ENCODE measurements around the gene TAF12. TPM values are rescaled to one million over a fixed set of nuclear protein-coding genes. Genes with fewer than 3 reads are reported as not detected.

Gene TAF12
- total and polyA plus RNA-seq, 4 donors, result 9.5 to 14.5 (median 11.9) TPM

DNA sequence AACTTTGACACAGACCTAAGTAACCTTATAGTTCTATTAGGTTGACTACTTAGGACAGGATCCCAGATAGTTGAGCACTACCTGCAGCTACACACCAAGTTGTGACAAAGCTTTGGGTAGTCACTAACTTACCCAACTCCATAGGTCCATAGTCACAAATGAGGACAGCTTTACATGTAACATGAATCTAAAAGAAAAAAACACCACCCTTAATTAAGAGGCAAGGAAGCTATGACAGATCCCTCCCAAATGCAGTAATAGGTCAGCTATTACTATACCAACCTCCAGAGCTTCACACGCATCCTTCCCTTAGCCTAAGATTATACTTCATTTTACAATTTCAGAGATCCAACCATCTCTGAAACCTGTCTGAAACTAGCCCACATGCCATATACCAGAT is 63.5 kb downstream of the TAF12 start (continued):
- TF ChIP-seq, protein P1, sequence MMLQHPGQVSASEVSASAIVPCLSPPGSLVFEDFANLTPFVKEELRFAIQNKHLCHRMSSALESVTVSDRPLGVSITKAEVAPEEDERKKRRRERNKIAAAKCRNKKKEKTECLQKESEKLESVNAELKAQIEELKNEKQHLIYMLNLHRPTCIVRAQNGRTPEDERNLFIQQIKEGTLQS (IDR thresholded peaks at IDR 0.05), result no peak
- no peak for TF ChIP-seq FOXA2 (IDR thresholded peaks at IDR 0.05)

DNA sequence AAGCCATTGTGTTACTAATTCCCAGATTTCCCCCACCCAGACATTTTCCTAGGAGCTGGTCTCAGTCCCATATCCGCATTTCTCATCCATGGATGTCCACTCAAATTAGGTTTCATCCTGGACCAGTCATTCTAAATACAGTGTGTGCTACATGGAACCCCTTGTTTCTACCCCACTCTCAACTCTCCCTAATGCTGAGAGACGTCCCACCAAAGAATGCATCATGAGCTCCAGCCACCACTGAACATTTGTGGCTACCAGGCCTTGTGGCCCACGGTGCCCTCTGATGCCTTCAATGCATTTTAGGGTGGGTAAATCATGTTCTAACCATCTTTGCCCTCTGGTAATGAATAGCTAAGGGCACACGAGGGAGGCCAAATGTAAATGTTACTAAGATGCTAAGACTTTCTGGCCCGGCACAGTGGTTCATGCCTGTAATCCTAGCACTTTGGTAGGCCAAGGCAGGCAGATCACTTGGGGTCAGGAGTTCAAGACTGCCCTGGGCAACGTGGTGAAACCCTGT is 64.1 kb downstream of the TAF12 start:
- Histone ChIP-seq H3K9me3 (ENCODE audit: control insufficient read depth in 4 of 4, low read length in 3 of 4) (no peaks in the 10 kb centered on the region), H3K27ac (ENCODE audit: low read depth in 1 of 2, low read length in 2 of 2) (no peak overlapping the region), H3K4me1 (ENCODE audit: control insufficient read depth in 4 of 4, insufficient read depth in 4 of 4, low read length in 3 of 4) (peaks cover 0 to 28% (median 13%) of the 10 kb centered on the region in 4 donors), H3K36me3 (ENCODE audit: control insufficient read depth in 4 of 4, insufficient read depth in 3 of 4, low read depth in 1 of 4, low read length in 3 of 4) (peaks cover 2 to 24% (median 20%) of the 10 kb centered on the region in 4 donors), H3K4me3 (ENCODE audit: low read depth in 1 of 3, low read length in 3 of 3) (no peak overlapping the region), H3K9ac (ENCODE audit: low read depth in 1 of 2, low read length in 2 of 2) (no peak overlapping the region), H3K27me3 (ENCODE audit: control insufficient read depth in 4 of 4, insufficient read depth in 4 of 4, low read length in 3 of 4) (no peaks in the 10 kb centered on the region)
- TF ChIP-seq, protein P2, sequence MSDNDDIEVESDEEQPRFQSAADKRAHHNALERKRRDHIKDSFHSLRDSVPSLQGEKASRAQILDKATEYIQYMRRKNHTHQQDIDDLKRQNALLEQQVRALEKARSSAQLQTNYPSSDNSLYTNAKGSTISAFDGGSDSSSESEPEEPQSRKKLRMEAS (IDR thresholded peaks at IDR 0.05), result no peak
- TF ChIP-seq SP1 (IDR thresholded peaks at IDR 0.05) (no peak), RXRA (IDR thresholded peaks at IDR 0.05) (no peak), TAF1 (conservative IDR thresholded peaks at IDR 0.05) (no peak), FOXA1 (IDR thresholded peaks at IDR 0.05) (no peak), NR2F2 (IDR thresholded peaks at IDR 0.05) (no peak), HNF4G (IDR thresholded peaks at IDR 0.05) (no peak), HNF4A (conservative IDR thresholded peaks at IDR 0.05) (no peak), FOXA2 (IDR thresholded peaks at IDR 0.05) (no peak), EGR1 (IDR thresholded peaks at IDR 0.05; ENCODE audit: low read depth in 2 of 2) (no peak), GABPA (IDR thresholded peaks at IDR 0.05 in 1 of 2, conservative IDR thresholded peaks at IDR 0.05 in 1 of 2) (no peak)
- TF ChIP-seq, protein P3, sequence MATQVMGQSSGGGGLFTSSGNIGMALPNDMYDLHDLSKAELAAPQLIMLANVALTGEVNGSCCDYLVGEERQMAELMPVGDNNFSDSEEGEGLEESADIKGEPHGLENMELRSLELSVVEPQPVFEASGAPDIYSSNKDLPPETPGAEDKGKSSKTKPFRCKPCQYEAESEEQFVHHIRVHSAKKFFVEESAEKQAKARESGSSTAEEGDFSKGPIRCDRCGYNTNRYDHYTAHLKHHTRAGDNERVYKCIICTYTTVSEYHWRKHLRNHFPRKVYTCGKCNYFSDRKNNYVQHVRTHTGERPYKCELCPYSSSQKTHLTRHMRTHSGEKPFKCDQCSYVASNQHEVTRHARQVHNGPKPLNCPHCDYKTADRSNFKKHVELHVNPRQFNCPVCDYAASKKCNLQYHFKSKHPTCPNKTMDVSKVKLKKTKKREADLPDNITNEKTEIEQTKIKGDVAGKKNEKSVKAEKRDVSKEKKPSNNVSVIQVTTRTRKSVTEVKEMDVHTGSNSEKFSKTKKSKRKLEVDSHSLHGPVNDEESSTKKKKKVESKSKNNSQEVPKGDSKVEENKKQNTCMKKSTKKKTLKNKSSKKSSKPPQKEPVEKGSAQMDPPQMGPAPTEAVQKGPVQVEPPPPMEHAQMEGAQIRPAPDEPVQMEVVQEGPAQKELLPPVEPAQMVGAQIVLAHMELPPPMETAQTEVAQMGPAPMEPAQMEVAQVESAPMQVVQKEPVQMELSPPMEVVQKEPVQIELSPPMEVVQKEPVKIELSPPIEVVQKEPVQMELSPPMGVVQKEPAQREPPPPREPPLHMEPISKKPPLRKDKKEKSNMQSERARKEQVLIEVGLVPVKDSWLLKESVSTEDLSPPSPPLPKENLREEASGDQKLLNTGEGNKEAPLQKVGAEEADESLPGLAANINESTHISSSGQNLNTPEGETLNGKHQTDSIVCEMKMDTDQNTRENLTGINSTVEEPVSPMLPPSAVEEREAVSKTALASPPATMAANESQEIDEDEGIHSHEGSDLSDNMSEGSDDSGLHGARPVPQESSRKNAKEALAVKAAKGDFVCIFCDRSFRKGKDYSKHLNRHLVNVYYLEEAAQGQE (IDR thresholded peaks at IDR 0.05), result no peak
- TF ChIP-seq, protein P1 (IDR thresholded peaks at IDR 0.05), result no peak
- DNase-seq (ENCODE audit: low spot score), result no peak
- WGBS, result 87% methylated on average over 6 of the region's 6 CpGs

DNA sequence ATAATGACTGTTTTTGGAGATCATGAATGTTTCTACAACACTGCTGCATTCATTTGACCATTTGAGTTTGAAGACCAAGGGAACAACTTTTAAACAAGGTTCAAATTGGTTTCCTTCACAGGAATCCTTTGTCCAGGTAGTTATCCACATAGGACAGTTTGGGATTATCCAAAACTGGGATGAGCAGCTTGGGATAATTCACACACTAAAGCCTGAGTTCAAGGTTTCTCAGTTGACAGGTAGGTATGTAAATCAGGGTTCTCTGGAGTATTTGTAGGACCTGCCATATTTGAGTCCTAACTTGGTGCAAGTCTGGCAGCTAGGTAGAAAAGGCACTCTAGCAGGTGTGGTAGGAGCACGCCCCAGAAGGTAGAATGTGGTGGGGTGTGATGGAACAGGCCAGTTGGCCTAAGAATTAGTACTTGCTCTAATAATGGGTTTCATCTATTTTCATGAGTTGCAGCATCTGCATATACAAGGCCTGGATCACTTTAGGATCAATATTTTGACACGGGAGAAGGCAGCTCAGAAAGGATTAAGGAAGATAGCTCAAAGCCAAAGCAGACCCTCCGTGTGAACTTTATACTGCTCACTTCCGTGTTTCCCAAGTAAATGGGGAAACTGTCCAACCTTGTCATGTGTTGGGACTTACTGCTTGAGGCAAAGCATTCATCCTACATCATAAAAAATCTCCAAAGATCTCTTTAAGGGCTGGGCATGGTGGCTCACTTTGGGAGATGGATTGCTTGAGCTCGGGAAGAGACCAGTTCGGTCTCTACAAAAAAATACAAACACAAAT is 64.9 kb downstream of the TAF12 start:
- no peaks in the 10 kb centered on the region for H3K27me3 ChIP-seq (ENCODE audit: control insufficient read depth in 4 of 4, insufficient read depth in 4 of 4, low read length in 3 of 4)
- peaks cover 2 to 24% (median 20%) of the 10 kb centered on the region in 4 donors for H3K36me3 ChIP-seq (ENCODE audit: control insufficient read depth in 4 of 4, insufficient read depth in 3 of 4, low read depth in 1 of 4, low read length in 3 of 4)
- DNase-seq (ENCODE audit: low spot score), result no peak
- WGBS, result 83% methylated on average over 6 of the region's 6 CpGs
- no peaks in the 10 kb centered on the region for H3K9me3 ChIP-seq (ENCODE audit: control insufficient read depth in 4 of 4, low read length in 3 of 4)
- no peak overlapping the region for H3K9ac ChIP-seq (ENCODE audit: low read depth in 1 of 2, low read length in 2 of 2)
- no peak overlapping the region for H3K27ac ChIP-seq (ENCODE audit: low read depth in 1 of 2, low read length in 2 of 2)
- H3K4me3 ChIP-seq (ENCODE audit: low read depth in 1 of 3, low read length in 3 of 3), result no peak overlapping the region
- H3K4me1 ChIP-seq (ENCODE audit: control insufficient read depth in 4 of 4, insufficient read depth in 4 of 4, low read length in 3 of 4), result peaks cover 0 to 26% (median 12%) of the 10 kb centered on the region in 4 donors
- TF ChIP-seq RAD21 (IDR thresholded peaks at IDR 0.05), result no peak
- TF ChIP-seq, protein P4, sequence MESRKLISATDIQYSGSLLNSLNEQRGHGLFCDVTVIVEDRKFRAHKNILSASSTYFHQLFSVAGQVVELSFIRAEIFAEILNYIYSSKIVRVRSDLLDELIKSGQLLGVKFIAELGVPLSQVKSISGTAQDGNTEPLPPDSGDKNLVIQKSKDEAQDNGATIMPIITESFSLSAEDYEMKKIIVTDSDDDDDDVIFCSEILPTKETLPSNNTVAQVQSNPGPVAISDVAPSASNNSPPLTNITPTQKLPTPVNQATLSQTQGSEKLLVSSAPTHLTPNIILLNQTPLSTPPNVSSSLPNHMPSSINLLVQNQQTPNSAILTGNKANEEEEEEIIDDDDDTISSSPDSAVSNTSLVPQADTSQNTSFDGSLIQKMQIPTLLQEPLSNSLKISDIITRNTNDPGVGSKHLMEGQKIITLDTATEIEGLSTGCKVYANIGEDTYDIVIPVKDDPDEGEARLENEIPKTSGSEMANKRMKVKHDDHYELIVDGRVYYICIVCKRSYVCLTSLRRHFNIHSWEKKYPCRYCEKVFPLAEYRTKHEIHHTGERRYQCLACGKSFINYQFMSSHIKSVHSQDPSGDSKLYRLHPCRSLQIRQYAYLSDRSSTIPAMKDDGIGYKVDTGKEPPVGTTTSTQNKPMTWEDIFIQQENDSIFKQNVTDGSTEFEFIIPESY (IDR thresholded peaks at IDR 0.05), result no peak
- no peak for TF ChIP-seq SP1 (IDR thresholded peaks at IDR 0.05)
- no peak for TF ChIP-seq TAF1 (conservative IDR thresholded peaks at IDR 0.05)
- TF ChIP-seq RXRA (IDR thresholded peaks at IDR 0.05), result no peak
- no peak for TF ChIP-seq EGR1 (IDR thresholded peaks at IDR 0.05; ENCODE audit: low read depth in 2 of 2)
- no peak for TF ChIP-seq HNF4G (IDR thresholded peaks at IDR 0.05)
- no peak for TF ChIP-seq NR2F2 (IDR thresholded peaks at IDR 0.05)
- no peak for TF ChIP-seq FOXA1 (IDR thresholded peaks at IDR 0.05)
- TF ChIP-seq GABPA (IDR thresholded peaks at IDR 0.05 in 1 of 2, conservative IDR thresholded peaks at IDR 0.05 in 1 of 2), result no peak
- TF ChIP-seq HNF4A (conservative IDR thresholded peaks at IDR 0.05), result no peak
- no peak for TF ChIP-seq JUND (IDR thresholded peaks at IDR 0.05)
- TF ChIP-seq, protein P2 (IDR thresholded peaks at IDR 0.05), result no peak
- TF ChIP-seq YY1 (IDR thresholded peaks at IDR 0.05), result no peak
- TF ChIP-seq FOXA2 (IDR thresholded peaks at IDR 0.05), result no peak
- TF ChIP-seq, protein P1 (IDR thresholded peaks at IDR 0.05), result no peak

Measured in liver (tissue), 9 donors.